K562 (cell line): ENCODE results near the gene SYN1. TPM values are rescaled to one million over a fixed set of nuclear protein-coding genes. Genes with fewer than 3 reads are reported as not detected.

Experiments
- ATAC-seq: fragments of 200-7000 bp; cut with Tn5 transposase; 3 replicates; pipeline ENCODE4 v1.9.1; 2020; ENCODE audit warnings: moderate library complexity
- BruUV-seq: library from RNA; stranded (reverse); fragments of 400-500 nt; replicated peaks from 2 replicates; lab custom pipeline; 2021; lab: Mats Ljungman, UMichigan
- CTCF ChIA-PET: fragments of 300-600 bp; formaldehyde crosslinking; extraction: SDS; loops from one replicate; lab custom pipeline; 2021; ENCODE audit warnings: low intra/inter-chr PET ratio; lab: Yijun Ruan, JAX
- POLR2A ChIA-PET: fragments of 300-600, 350-650 bp; sonication (Branson Sonifier 250); formaldehyde crosslinking; extraction: SDS; loops from one replicate; lab custom pipeline; 2021; ENCODE audit warnings: antibody characterized with exemption, inconsistent platforms; lab: Yijun Ruan, JAX
- DNase-seq, 4 experiments: peaks; one replicate each; pipeline versions ENCODE4 v3.0.0 to v3.0.0-alpha.2; 2011 to 2018; ENCODE audit warnings: low spot score in 3 of 4, mixed read lengths in 3 of 4; ENCODE audit errors: extremely low read depth in 1 of 4
- FAIRE-seq: peaks from 2 replicates; lab custom pipeline; 2011; peaks lifted over from hg19 to GRCh38; lab: Jason Lieb, UNC
- H2AFZ ChIP-seq: 2 replicates; pipeline ENCODE4 v1.6.0; 2011; ENCODE audit warnings: low read depth, low read length, control low read depth, inconsistent platforms
- H3K27ac ChIP-seq: fragments of 200-600 bp; 3 replicates; pipeline ENCODE4 v1.8.0; 2011; ENCODE audit warnings: low read depth, mild to moderate bottlenecking, control low read depth, inconsistent platforms, low read length, moderate library complexity, mixed read lengths; ENCODE audit errors: extremely low read depth
- H3K27me3 ChIP-seq, 2 experiments: fragments of 300-600 bp in 1 of 2; 2 replicates in 1 of 2; 3 replicates in 1 of 2; pipeline versions ENCODE4 v1.6.0 to v1.8.0; 2011; ENCODE audit warnings: inconsistent platforms in 2 of 2, low read length in 2 of 2, mild to moderate bottlenecking in 1 of 2, mixed read lengths in 1 of 2, moderate library complexity in 1 of 2; ENCODE audit not compliant: control insufficient read depth in 2 of 2, insufficient read depth in 2 of 2
- H3K36me3 ChIP-seq: fragments of 300-600 bp; 3 replicates; pipeline ENCODE4 v1.8.0; 2011; ENCODE audit warnings: mild to moderate bottlenecking, low read length, inconsistent platforms; ENCODE audit not compliant: control insufficient read depth, insufficient read depth
- H3K4me1 ChIP-seq, 2 experiments: fragments of 200-600 bp in 1 of 2; replicated peaks in 1 of 2; 2 replicates in 1 of 2; 3 replicates in 1 of 2; pipeline versions ENCODE4 v1.5.1 to v1.8.0; 2011; ENCODE audit warnings: inconsistent platforms in 2 of 2, low read length in 2 of 2, mild to moderate bottlenecking in 1 of 2, mixed read lengths in 1 of 2, moderate library complexity in 1 of 2; ENCODE audit not compliant: control insufficient read depth in 2 of 2, insufficient read depth in 2 of 2
- H3K4me2 ChIP-seq: 2 replicates; pipeline ENCODE4 v1.6.1; 2011; ENCODE audit warnings: low read length, control low read depth, inconsistent platforms, mixed read lengths; ENCODE audit not compliant: insufficient read depth
- H3K4me3 ChIP-seq: fragments of 200-600 bp; sonication (generic), shearing (Covaris generic); 2 replicates; pipeline ENCODE4 v1.5.1; 2016; ENCODE audit warnings: control low read depth, inconsistent platforms
- H3K79me2 ChIP-seq: fragments of 200-600 bp; 3 replicates; pipeline ENCODE4 v1.8.0; 2011; ENCODE audit warnings: low read length, inconsistent platforms; ENCODE audit not compliant: control insufficient read depth, insufficient read depth
- H3K9ac ChIP-seq, 2 experiments: 2 replicates each; pipeline versions ENCODE4 v1.6.0 to v1.6.1; 2011; ENCODE audit warnings: low read depth in 2 of 2, low read length in 2 of 2, control low read depth in 1 of 2, inconsistent platforms in 1 of 2, mild to moderate bottlenecking in 1 of 2, mixed read lengths in 1 of 2; ENCODE audit not compliant: insufficient read depth in 1 of 2
- H3K9me1 ChIP-seq: one replicate; pipeline ENCODE4 v1.6.0; 2011; ENCODE audit warnings: inconsistent platforms, mild to moderate bottlenecking, low read length, moderate library complexity; ENCODE audit not compliant: control insufficient read depth, insufficient read depth
- H3K9me3 ChIP-seq: replicated peaks from 2 replicates; pipeline ENCODE4 v1.5.1; 2011; ENCODE audit warnings: low read depth, low read length, inconsistent platforms; ENCODE audit not compliant: control insufficient read depth, insufficient read depth
- H4K20me1 ChIP-seq: replicated peaks from 2 replicates; pipeline ENCODE4 v1.6.1; 2011; ENCODE audit warnings: low read length, inconsistent platforms, mixed read lengths; ENCODE audit not compliant: control insufficient read depth, insufficient read depth
- BHLHE40 ChIP-seq: IDR thresholded peaks from 2 replicates; pipeline ENCODE4 v1.6.1; 2011; ENCODE audit warnings: low read length, improper control_type of control experiment
- DPF2 ChIP-seq: fragments of 450-650 bp; IDR thresholded peaks from 2 replicates; pipeline ENCODE4 v1.6.1; 2016
- FOXA1 ChIP-seq: fragments of 450-650 bp; IDR thresholded peaks from 2 replicates; pipeline ENCODE4 v1.6.1; 2016; ENCODE audit warnings: mild to moderate bottlenecking, borderline replicate concordance
- NFE2L1 ChIP-seq: fragments of 450-650 bp; IDR thresholded peaks from 2 replicates; pipeline ENCODE4 v1.6.1; 2016; ENCODE audit warnings: missing genetic modification characterization, low read depth, mild to moderate bottlenecking, missing compliant biosample characterization, moderate library complexity, borderline replicate concordance
- PTRF ChIP-seq: fragments of 450-650 bp; IDR thresholded peaks from 2 replicates; pipeline ENCODE4 v1.6.1; 2016; ENCODE audit warnings: mild to moderate bottlenecking, missing genetic modification characterization, missing compliant biosample characterization
- RBM15 ChIP-seq: fragments of 200-400 bp; formaldehyde crosslinking; IDR thresholded peaks from 2 replicates; pipeline ENCODE4 v1.6.1; 2018; ENCODE audit warnings: mild to moderate bottlenecking, low read length, moderate library complexity; ENCODE audit not compliant: insufficient read depth
- SNIP1 ChIP-seq: fragments of 450-650 bp; IDR thresholded peaks from 2 replicates; pipeline ENCODE4 v1.7.1; 2017; ENCODE audit warnings: low read depth, mild to moderate bottlenecking
- SP2 ChIP-seq: IDR thresholded peaks from 2 replicates; pipeline ENCODE4 v1.6.1; 2011; ENCODE audit warnings: mild to moderate bottlenecking, low read depth, low read length, moderate library complexity; ENCODE audit not compliant: poor library complexity, severe bottlenecking; ENCODE audit errors: extremely low read depth
- STAT5B ChIP-seq: fragments of 250-450 bp; sonication (Bioruptor Pico); IDR thresholded peaks from 2 replicates; pipeline ENCODE4 v1.8.0; 2021; ENCODE audit warnings: mild to moderate bottlenecking, inconsistent platforms
- TARDBP ChIP-seq: fragments of 450-650 bp; IDR thresholded peaks from 2 replicates; pipeline ENCODE4 v1.6.1; 2016
- ZNF561 ChIP-seq: fragments of 450-650 bp; formaldehyde crosslinking; conservative IDR thresholded peaks from 2 replicates; pipeline ENCODE4 v1.4.0; 2020; ENCODE audit warnings: mild to moderate bottlenecking, moderate library complexity
- ZNF77 ChIP-seq: fragments of 250-450 bp; sonication (Bioruptor Pico); IDR thresholded peaks from 2 replicates; pipeline ENCODE4 v1.5.0; 2020
- WGBS: fragments of 100-300 bp; shearing (Covaris generic); methylation state at CpG from one replicate; pipeline ENCODE4 v1.1.6; 2016; ENCODE audit warnings: low coverage, mixed read lengths; ENCODE audit not compliant: insufficient coverage; ENCODE audit errors: missing lambda C conversion rate; 5-methylcytosine and 5-hydroxymethylcytosine counted together
- in situ Hi-C: fragments of 300-500 bp; cut with MboI; formaldehyde crosslinking; loops from 4 replicates; pipeline ENCODE4 v1.15.0; 2018; ENCODE audit warnings: inconsistent platforms, mixed read lengths
- intact Hi-C: fragments of 100-400 bp; cut with micrococcal nuclease; formaldehyde crosslinking; loops from 2 replicates; pipeline ENCODE4 v1.14.2; 2022
- polyA plus RNA-seq, 8 experiments: library from polyadenylated mRNA; depleted of rRNA in 4 of 8; stranded (reverse) in 5 of 8; unstranded in 3 of 8; fragments of >200 nt; fragmentation: Nextera tagmentation in 2 of 8; fragmentation: Illumina TruSeq in 1 of 8; extraction: Ambion mirVana in 2 of 8; extraction: Trizol in 1 of 8; gene quantifications; 2 replicates each; pipeline versions ENCODE4 v1.2.1 to v1.2.3, GENCODE V29; 2011 to 2014; ENCODE audit warnings: inconsistent platforms in 1 of 8, missing spikeins in 1 of 8
- total RNA-seq, 7 experiments: library from RNA; depleted of rRNA in 6 of 7; stranded (reverse); fragments of >200 nt in 6 of 7; fragmentation: Illumina TruSeq in 2 of 7; extraction: Trizol in 2 of 7; gene quantifications; 2 replicates each; pipeline versions ENCODE4 v1.2.1 to v1.2.3, GENCODE V29; 2011 to 2021; ENCODE audit warnings: low replicate concordance in 1 of 7
- TF ChIP-seq, protein P1 (sequence below): fragments of 200-800 bp; sonication (Bioruptor generic); IDR thresholded peaks from 2 replicates; pipeline ENCODE4 v1.6.1; 2017; ENCODE audit warnings: missing genetic modification characterization, missing compliant biosample characterization
- TF ChIP-seq, protein P2 (sequence below): fragments of 250-450 bp; sonication (Bioruptor Pico); IDR thresholded peaks from 2 replicates; pipeline ENCODE4 v1.5.0; 2021; ENCODE audit warnings: mild to moderate bottlenecking, moderate library complexity

The SYN1 gene
- total and polyA plus RNA-seq, 9 of the 15 experiments (the other 6 are each of a cell fraction or from before 2014, with no cell fraction given): 0.01 to 0.28 (median 0.18) TPM; not detected in 2

DNA sequence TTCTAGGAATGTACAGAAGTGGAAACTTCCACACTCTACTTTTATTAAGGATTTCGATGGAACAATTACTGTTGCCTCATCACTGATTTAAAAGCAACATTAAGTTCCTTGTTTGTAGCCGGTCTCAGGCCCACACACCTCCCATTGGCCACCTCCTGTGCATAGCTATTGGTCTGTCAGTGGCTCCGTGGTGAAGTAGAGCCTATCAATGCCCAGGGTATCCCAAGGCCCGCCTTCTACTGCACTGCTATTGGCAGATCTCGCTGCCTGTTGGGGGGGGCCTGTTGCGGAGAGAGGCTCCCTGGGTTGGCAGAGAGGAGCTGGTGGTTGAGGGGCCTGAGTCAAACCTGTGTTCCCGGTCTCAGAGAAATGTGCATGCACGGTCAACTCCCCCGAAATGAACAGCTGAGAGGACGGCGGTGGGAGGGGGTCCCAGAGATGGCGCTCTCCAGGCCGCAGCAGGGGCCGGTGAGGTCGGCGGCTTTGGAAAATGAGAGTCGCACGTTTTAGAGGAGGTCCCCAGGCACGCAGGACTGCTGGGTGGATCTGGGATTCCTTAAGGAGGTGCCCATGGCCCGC lies 63.5 kb downstream of the SYN1 start (continued):
- TF ChIP-seq BHLHE40 (0 out of 2 replicates have a peak, but pooled peaks have one; percentile 11), SP2 (peak; percentile 68)
- TF ChIP-seq, protein P1, sequence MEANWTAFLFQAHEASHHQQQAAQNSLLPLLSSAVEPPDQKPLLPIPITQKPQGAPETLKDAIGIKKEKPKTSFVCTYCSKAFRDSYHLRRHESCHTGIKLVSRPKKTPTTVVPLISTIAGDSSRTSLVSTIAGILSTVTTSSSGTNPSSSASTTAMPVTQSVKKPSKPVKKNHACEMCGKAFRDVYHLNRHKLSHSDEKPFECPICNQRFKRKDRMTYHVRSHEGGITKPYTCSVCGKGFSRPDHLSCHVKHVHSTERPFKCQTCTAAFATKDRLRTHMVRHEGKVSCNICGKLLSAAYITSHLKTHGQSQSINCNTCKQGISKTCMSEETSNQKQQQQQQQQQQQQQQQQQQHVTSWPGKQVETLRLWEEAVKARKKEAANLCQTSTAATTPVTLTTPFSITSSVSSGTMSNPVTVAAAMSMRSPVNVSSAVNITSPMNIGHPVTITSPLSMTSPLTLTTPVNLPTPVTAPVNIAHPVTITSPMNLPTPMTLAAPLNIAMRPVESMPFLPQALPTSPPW (CRISPR knock-in tag): peak; percentile 83

DNA sequence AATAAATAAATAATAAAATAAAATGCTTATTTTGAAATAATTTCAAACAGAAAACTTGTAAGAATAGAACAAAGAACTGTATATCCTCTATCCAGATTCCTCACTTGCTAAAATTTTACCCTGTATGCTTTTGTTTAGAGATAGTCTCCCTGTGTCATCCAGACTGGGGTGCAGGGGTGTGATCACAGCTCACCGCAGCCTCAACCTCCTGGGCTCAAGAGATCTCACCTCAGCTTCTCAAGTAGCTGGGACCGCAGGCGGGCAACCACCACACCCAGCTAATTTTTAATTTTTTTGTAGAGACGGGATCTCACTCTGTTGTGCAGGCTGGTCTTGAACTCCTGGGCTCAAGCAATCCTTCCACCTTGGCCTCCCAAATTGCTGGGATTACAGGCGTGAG lies 76.2 kb downstream of the SYN1 start:
- no peak overlapping the region for H3K9ac ChIP-seq
- H3K4me1 ChIP-seq: peaks cover 0 to 8% of the 10 kb centered on the region in 2 experiments; a peak in 3 of 5 replicates
- CTCF ChIA-PET: no interaction called here
- no peak overlapping the region for H2AFZ ChIP-seq
- intact Hi-C loops: no loop called here
- ATAC-seq: no peak
- no peaks in the 10 kb centered on the region for H3K36me3 ChIP-seq
- no peaks in the 10 kb centered on the region for H3K27me3 ChIP-seq
- no peak for FAIRE-seq
- BruUV-seq: no TSS peak
- TF ChIP-seq RBM15 (no peak), PTRF (no peak), ZNF77 (no peak), TARDBP (no peak), FOXA1 (no peak), ZNF561 (CRISPR knock-in tag) (no peak), NFE2L1 (tag) (no peak), SNIP1 (no peak), STAT5B (CRISPR knock-in tag) (no peak), DPF2 (no peak)
- TF ChIP-seq, protein P2, sequence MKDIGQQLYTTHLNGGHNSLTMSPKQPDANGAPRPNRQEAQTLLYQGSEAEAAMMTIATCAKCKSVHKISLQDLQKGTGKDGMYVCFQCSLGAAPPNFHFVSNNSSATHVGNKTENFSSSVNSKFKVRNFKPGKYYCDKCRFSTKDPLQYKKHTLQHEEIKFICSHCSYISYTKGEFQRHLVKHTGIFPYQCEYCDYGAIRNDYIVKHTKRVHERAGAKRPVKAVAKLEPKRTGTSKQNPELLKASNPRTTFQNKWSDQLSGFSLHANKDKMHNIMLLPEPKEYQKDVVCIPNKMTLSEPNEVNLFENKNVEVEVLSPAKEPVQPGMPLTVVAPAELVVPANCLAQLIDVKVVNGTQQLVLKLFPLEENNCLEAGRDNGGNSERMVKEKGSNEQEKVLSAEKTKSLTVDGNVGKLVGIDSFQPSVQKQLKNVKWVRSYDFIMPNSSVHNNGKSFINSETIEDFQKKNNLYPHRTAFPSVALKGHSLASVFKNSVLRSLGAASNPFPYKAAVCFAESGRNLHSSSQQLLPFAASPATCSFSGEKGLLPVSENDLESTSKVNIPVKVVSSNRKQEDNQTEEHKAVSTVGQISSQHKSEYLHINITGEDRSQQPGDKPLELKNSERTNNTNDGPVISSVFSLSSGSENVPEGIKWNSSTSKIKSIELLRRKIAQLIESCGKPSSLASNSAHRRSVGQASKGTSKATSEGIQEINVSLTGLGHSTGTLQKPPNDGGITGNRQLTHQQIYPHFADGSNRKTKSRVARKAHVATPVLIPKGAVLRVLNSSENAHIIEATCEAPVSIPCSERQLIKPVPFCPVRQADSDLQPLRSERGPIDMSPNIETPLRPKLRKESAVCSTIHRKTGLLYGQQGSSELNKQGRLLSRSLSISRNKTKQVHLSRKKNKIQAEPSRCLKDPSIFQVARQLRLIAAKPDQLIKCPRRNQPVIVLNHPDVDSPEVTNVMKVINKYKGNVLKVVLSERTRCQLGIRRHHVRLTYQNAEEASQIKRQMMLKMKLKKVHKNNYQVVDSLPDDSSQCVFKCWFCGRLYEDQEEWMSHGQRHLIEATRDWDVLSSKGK (CRISPR knock-in tag): no peak
- TF ChIP-seq, all 486 proteins: peak for 0
- Histone ChIP-seq H3K9me1 (no peaks in the 10 kb centered on the region), H3K9me3 (no peaks in the 10 kb centered on the region), H3K4me2 (no peak overlapping the region), H4K20me1 (no peaks in the 10 kb centered on the region), H3K4me3 (no peak overlapping the region), H3K79me2 (no peaks in the 10 kb centered on the region), H3K27ac (no peak overlapping the region)
- WGBS: 74% methylated on average over 4 of the region's 5 CpGs
- POLR2A ChIA-PET: no interaction called here
- no peak for DNase-seq
- in situ Hi-C loops: no loop called here
